Cardiac septum (tissue), 1 donor: ENCODE results near the gene DNAI4. TPM values are rescaled to one million over a fixed set of nuclear protein-coding genes. Genes with fewer than 3 reads are reported as not detected.
"Not testable (repeated sequence)": the region's sequence is repeated elsewhere in the genome, so short reads cannot be mapped to it uniquely, and the experiment has no call there.

Experiments used
- DNase-seq: peaks from one replicate; pipeline ENCODE4 v3.0.0-alpha.2; 2020; ENCODE audit warnings: low spot score
- intact Hi-C: fragments of 100-400 bp; cut with DNase I; formaldehyde crosslinking; loops from one replicate; pipeline ENCODE4 v1.14.0; 2022
- long read RNA-seq: library from polyadenylated mRNA; unstranded; transcript quantifications from one replicate; pipeline ENCODE4 v2.0.0, GENCODE V29; 2021
- total RNA-seq: library from RNA; stranded (reverse); fragmentation: NEBNext Ultra II Directional; extraction: Animal tissue kit (Norgen Biotek cat#: 25700); gene quantifications from one replicate; pipeline ENCODE4 v1.2.1, GENCODE V29; 2021
- donor health status: DM: no; HTN: no; CAD: no.

Gene DNAI4, protein sequence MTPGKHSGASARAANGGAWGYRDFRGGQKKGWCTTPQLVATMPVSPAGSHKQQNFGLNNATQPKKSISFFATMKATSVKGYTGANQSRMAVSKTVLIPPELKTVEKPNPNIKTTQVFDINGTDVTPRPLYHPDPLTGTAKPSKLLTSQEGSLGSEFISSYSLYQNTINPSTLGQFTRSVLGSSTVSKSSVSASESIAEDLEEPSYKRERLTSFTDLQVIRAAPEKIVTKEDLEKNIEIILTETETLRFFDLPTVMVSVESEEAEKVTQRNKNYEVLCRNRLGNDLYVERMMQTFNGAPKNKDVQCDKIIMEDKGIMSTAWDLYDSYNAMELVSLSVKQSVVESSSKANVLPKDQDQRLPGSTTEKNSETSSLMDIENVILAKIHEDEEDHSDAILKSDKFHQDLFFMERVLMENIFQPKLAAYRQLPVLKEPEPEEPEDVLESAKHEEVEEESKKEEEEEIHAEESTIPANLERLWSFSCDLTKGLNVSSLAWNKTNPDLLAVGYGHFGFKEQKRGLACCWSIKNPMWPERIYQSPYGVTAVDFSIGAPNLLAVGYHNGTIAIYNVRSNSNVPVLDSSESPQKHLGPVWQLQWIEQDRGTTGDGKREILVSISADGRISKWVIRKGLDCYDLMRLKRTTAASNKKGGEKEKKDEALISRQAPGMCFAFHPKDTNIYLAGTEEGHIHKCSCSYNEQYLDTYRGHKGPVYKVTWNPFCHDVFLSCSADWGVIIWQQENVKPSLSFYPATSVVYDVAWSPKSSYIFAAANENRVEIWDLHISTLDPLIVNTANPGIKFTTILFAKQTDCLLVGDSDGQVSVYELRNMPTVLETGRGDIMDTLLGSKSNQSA
- total RNA-seq, result 10.9 TPM
- long read RNA-seq, partial matches to known transcripts, result 0 of 4 reads
- long read RNA-seq, other reads (novel, unspliced or antisense), result 4 of 4 reads

DNA sequence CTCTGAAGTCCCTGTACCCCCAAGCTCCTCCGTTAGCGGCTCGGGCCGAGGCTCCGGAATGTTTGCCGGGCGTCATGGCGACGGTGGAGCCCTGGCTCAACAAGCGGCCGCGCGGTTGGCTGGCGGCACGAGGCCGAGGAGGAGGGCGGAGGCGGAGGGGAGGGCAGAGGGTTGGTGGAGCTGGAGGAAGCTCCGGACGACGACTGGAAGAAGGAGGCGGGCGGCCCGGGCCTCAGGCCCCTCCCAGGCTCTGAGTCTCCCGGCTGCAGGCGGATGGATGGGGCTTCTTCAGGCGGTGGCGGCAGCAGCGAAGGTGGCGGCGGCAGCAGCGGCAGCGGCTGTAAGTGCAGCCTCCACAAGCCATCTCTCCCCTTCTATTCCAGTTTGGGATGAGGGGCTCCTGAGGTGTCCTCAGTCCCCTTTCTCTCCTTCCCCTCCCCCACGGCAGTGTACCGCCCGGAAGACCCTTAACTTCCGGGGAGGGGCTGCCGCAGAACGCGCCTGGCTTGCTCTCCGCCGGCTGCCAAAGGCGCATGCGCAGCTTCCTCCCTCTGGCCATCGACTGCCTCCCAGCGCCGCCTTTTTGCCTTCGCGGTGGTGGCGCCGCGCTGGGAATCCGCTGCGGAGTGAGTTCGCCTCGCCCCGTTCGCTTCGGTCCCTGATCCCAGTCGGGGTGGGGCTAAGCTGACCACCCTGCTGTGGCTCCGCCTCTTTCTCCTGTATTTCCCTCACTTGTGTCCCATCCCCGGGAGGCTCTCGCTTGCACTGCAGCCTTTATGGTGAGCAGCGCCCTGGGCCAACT is at the start of gene DNAI4, which contains the start of gene MIER1:
Gene DNAI4 (minus strand): TSS at position 101 of the 802 bp plus-strand sequence. CDS start 25 bp downstream, at position 76.
Gene MIER1 (plus strand): TSS at position 235 of the 802 bp plus-strand sequence. CDS start 39 bp downstream, at position 274.
- peak; percentile 99 for DNase-seq
- intact Hi-C loops, result loop anchor here (2.0 to 10.0 kb wide), 3 partner anchors 128 to 506 kb away; partner anchors contain the start of gene SERBP1

DNA sequence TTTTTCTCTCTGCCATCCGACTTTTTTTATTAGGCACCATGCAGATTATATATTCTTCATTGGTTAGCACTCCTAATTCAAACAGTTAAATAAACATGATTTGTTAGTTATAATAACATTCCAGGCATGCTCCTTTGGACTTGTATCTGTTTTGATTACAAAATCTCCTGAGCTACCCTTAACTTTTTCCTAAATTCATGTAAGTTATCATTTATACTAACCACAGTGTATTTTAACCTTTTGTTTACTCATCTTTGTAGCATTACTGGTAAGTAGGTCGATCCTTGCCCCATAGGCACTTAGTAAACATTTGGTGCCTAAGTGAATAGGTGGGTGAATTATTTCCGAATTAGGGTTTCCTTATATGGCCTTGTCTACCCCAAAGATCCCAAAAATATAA is 43.9 kb upstream of the DNAI4 start:
- no peak for DNase-seq

DNA sequence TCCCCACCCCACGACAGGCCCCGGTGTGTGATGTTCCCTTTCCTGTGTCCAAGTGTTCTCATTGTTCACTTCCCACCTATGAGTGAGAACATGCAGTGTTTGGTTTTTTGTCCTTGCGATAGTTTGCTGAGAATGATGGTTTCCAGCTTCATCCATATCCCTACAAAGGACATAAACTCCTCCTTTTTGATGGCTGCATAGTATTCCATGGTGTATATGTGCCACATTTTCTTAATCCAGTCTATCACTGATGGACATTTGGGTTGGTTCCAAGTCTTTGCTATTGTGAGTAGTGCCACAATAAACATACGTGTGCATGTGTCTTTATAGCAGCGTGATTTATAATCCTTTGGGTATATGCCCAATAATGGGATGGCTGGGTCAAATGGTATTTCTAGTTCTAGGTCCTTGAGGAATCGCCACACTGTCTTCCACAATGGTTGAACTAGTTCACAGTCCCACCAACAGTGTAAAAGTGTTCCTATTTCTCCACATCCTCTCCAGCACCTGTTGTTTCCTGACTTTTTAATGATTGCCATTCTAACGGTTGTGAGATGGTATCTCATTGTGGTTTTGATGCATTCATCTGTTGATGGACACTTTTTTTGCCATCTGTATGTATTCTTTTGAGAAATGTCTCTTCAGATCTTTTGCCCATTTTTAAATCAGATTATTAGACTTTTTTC is 41.7 kb upstream of the DNAI4 start:
- intact Hi-C loops, result not testable (repeated sequence)

More for the DNA sequence above, 43.9 kb upstream of the DNAI4 start:
- intact Hi-C loops, result no loop called here

DNA sequence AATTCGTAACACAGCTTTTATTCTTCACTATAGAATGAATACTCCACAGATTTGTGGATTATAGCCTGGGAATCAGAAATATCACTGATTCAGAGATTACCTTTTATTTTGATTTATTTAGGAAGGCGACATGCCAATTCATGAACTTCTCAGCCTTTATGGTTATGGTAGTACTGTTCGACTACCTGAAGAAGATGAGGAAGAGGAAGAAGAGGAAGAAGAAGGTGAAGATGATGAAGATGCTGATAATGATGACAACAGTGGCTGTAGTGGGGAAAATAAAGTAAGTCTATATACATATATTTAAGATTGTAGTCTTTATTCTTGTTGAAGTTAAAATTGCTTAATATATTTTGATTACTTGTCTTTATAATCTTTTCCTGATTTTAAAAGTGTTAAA is 33.3 kb upstream of the DNAI4 start:
- intact Hi-C loops, result no loop called here
- DNase-seq, result no peak

More for the DNA sequence above, 41.7 kb upstream of the DNAI4 start:
- not testable (repeated sequence) for DNase-seq

DNA sequence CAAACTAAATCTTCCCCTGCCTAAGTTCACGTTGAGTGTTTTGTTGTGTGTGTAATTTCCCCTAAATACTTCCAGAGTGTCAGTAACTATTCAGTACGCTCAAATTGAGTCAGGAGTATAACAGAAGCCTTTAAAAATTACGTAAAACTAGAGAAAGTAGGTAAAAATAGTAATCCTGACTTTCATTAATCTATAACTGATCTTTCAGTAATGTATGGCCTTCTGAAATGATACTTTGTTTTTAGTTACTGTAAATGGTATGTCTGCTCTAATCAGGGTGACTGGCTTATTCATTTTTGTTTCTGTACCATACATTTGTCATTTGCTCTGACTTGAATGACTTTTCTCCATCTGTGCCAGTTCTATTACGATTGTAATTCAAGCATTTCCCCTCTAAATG is 29.6 kb upstream of the DNAI4 start:
- intact Hi-C loops, result no loop called here
- DNase-seq, result no peak

DNA sequence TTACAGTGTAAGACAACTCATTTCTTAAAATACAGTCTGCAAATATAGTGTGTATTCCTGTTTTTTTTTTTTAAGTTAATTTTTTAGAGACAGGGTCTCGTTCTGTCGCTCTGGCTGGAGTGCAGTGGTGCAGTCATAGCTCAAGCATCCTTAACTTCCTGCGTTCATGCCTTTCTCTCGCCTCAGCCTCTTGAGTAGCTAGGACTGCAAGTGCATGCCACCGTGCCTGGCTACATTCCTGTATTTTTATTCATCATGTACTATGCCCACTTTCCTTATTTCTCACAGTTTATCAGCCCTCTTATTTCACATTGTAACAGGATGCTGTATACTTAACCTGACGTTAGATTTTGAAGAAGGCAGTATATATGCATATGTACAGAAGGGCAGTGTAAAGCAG is 26.9 kb upstream of the DNAI4 start:
- DNase-seq, result no peak
- intact Hi-C loops, result no loop called here

DNA sequence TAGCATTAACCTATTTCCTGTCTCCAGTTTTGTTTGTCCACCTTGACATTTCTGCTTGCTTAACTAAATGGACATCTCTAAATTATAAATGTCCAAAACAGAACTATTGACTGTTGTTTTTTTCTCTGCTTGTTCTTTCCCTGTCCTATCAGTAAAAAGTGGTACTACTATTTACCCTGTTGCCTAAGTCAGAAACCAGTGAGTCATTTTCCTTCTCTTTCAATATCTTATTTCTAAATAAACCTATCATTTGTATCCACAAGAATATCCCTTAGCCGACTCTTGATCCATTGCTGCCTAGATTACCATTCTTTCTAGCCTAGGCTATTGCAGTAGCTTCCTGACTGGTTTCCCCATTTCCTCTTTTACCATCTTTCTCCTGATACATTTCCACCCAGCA is 22.6 kb upstream of the DNAI4 start:
- intact Hi-C loops, result no loop called here
- DNase-seq, result no peak

DNA sequence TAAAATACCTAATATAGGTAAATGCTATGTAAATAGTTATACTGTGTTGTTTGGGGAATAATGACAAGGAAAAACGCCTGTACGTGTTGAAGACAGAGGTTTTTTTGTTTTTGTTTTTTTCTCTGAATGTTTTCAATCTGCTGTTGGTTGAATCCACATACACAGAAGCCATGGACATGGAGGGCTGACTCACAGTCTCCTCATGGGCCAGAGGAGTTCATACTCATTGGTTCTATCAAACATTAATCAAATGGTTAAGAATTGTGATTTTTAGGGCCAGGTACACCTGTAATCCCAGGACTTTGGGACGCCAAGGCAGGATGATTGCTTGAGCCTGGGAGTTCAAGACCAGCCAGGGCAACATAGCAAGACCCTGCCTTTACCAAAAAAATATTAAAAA is 20.7 kb upstream of the DNAI4 start:
- DNase-seq, result no peak
- intact Hi-C loops, result no loop called here

DNA sequence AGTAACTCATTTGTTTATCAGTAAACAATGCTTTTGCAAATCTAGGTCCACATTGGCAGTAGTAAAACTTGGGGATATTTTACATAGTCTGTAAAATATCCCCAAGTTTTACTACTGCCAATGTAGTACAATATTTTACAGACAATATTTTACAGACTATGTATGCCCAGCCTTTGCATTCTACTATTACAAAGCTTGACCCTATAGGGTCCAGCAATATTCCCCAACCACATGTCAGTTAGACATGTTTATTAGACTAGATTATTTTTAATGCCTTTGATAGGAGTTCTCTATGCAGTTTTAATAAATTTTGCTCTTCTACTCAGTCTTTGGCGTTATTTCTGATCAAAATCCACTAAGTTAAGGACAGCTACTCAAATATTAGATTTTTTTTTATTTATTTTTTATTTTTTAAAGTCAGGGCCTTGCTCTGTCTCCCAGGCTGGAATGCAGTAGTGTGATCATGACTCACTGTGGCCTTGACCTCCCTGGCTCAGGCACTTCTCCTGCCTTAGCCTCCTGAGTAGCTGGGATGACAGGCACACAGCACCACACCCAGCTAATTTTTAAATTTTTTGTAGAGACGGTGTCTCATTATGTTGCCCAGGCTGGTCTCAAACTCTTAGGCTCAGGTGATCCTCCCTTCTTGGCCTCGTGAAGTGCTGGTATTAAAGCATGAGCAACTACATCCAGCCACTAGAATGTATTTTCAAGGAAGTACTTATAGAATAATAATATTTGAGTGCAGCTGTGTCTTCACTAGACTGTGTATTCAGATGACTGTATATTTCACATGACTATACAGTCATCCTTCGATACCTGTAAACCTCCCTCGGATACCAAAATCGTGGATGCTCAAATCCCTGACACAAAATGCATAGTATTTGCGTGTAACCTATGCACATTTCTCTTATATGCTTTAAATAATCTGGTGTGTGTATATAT is 19.9 kb upstream of the DNAI4 start:
- intact Hi-C loops, result no loop called here
- no peak for DNase-seq

DNA sequence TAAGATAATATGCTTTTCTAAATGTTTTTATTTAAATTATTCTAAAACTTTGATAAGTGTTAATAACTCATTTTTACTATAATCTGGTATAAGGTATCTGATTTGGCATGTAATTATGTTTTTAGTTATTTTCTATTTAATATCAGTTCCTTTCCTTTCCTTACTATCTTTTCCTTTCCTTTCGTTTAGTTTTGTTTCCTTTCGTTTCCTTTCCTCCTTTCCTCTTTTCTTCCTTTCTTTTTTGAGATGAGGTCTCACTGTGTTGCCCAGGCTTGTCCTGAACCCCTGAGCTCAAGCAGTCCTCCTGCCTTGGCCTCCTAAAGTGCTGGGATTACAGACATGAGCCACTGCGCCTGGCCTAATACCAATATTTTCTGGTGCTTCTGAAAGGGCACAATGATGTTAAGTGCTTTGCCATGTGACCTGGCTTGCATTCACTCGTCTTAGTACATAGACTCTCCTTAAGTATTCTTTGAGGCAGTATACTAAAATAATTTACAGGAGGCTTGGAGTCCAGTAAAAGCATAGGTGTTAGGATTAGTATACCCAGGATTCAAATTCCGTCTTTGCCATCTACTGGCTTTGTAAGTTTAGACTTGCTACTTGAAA is 18.8 kb upstream of the DNAI4 start:
- intact Hi-C loops, result no loop called here
- no peak for DNase-seq

DNA sequence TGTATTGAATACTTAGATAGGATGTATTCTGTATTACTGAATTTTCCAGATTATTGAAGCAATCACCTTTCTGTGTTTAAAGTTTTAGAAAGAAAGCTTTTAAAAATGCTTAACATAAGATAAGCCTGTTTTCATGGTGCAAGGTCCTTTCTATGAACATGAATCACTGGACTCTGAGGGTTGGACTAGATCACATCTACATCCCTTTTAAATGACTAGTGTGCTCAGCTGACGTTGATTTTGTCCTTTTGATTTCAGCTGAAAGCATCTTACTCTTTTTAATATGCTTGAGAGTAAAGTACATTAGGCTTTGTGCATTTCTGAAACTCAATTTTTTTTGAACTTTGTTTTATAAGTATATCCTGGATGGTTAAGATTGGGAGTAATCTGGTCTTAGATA is 16.3 kb upstream of the DNAI4 start:
- no peak for DNase-seq
- intact Hi-C loops, result no loop called here

DNA sequence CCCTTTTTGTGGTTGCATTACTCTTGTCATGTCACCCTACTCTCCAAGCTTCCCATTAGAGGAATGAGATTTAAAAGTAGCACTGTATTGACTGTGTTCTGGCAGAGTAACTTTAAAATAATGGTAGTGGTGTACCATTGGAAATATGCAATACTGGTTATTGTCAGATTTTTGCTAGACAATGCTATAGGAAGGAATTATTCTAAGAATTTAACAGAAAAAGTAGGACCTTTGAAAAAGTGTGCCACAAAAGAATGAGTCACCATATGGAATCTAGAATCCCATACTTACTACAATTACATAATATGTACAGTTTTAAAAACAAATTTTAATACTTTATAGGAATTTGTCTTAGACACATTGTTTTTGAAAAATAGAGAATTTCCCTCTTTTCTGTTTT is 14.0 kb upstream of the DNAI4 start:
- intact Hi-C loops, result no loop called here
- no peak for DNase-seq

DNA sequence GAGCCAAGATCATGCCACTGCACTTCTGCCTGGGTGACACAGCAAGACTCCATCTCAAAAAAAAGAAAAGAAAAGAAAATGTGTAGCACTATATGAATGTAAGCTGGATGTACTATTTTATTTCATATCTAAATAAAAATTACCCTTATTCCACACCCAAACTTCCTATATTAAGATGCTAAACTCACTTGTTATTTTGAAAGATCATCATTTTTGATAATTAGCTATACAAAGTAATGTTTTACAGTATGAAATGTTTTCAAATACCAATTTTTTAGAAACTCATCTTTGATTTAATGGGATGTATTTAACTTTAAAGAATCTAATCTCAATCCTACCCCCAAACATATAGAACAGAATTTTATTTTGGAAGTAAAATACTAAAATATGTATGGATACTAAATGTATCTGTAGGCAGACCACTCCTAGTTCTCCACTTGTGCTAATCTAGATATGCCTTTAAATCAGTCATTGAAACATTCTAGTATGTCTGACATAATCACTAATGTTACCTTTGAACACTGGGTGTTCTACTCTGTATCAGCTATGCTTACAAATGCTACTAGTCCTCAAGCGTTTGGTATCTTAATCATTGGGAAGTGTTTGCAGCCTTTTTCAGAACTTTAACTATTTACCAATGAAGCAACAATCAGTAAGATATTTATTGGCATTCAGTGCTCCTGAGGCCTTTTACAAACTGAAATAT is 13.0 kb upstream of the DNAI4 start:
- intact Hi-C loops, result no loop called here
- DNase-seq, result no peak

DNA sequence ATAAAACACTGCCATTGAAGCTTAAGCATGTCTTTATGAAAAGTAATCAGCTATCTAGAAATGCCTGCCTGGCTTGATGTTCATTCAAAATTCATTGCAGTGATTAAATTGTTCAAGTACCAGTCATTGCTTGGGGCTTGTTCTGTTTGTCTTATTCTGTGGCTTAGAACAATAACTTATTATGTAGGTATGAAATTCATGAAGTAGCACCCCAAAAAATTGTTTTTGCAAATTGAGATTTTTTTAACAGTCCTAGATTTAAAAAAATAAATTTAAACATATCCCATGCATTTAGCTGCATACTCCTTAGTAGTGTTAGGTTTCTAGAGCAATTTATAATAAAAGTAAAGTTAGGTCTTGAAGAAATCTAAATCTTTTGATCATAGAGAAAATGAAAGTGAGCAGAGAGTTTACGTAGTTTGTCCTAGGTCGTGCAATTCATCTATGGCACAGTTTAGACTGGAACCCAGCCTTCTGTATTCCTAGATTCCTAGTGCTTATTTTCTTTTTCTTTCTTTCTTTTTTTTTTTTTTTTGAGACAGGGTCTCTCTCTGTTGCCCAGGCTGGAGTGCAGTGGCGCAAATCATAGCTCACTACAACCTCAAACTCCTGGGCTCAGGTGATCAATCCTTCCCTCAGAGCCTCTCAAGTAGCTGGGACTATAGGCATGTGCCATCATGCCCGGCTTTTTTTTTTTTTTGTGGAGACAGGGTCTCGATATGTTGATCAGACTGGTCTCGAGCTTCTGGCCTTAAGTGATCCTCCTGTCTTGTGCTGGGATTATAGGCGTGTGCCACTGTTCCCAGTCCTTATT is 9.4 kb upstream of the DNAI4 start:
- no peak for DNase-seq
- intact Hi-C loops, result no loop called here

DNA sequence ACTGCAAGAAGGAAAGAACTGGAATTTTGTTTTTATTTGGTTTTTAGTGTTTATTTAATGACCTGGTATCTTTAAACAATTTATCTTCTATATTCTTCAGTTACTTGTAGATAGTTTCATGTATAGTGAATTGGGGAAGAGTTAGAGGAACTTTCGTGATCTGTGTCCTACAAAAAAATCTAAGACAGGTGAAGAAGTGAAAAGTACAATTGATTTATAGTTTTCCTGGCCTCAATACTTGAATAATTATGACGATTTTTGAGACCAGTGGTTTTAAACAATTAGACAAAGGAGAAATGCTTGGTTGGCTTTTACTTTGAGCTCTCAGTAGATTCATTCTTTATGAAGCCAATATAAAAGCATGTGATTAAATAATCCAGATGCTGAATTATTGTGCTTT is 7.6 kb upstream of the DNAI4 start:
- DNase-seq, result no peak
- intact Hi-C loops, result no loop called here

DNA sequence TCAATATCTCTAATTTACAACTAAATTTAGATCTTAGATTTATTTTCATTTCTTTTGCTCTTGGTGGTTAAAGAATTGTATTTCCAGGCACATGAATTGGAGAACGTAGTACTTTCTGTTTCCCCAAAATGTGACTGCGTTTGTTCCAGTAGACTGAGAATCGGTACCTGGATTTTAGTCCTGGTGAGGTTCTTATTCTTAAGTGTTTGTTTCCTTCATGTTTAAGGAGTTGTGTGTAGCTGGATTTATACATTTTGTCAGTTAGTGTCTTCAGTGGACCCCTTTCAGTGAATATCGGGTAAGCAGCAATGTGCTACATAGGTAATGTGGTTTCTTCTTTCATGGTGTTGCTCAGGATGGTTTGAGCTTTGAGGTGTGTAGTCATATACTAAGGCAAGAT is 6.9 kb upstream of the DNAI4 start:
- intact Hi-C loops, result no loop called here

More for the DNA sequence above, 6.9 kb upstream of the DNAI4 start:
- no peak for DNase-seq
